Activated naive CD4-positive, alpha-beta T cell treated with anti-CD3 and anti-CD28 coated beads for 36 hours (primary cell): ENCODE results near the gene RSRC1. TPM values are rescaled to one million over a fixed set of nuclear protein-coding genes. Genes with fewer than 3 reads are reported as not detected.
"Not testable (repeated sequence)": the region's sequence is repeated elsewhere in the genome, so short reads cannot be mapped to it uniquely, and the experiment has no call there.

Source experiments
- CTCF ChIA-PET: fragments of 350-600 bp; sonication (Branson Sonifier 250); formaldehyde crosslinking; loops from one replicate; lab custom pipeline; 2021; ENCODE audit warnings: antibody characterized with exemption; lab: Charles Lee
- DNase-seq: peaks from one replicate; pipeline ENCODE4 v3.0.0-alpha.2; 2020
- H3K27ac Mint-ChIP-seq: one replicate; pipeline ENCODE4 v1.8.0; 2021; ENCODE audit warnings: mild to moderate bottlenecking, mixed read lengths
- H3K27me3 Mint-ChIP-seq: one replicate; pipeline ENCODE4 v1.8.0; 2021; ENCODE audit warnings: low read depth, mixed read lengths
- H3K36me3 Mint-ChIP-seq: one replicate; pipeline ENCODE4 v1.8.0; 2021; ENCODE audit warnings: low read depth, mixed read lengths
- H3K4me1 Mint-ChIP-seq: one replicate; pipeline ENCODE4 v1.8.0; 2021; ENCODE audit warnings: low read depth, mixed read lengths
- H3K4me3 Mint-ChIP-seq: one replicate; pipeline ENCODE4 v1.8.0; 2021; ENCODE audit warnings: mild to moderate bottlenecking, moderate library complexity, mixed read lengths
- H3K9me3 Mint-ChIP-seq: one replicate; pipeline ENCODE4 v1.8.0; 2021; ENCODE audit warnings: mixed read lengths
- intact Hi-C: fragments of 100-400 bp; cut with micrococcal nuclease; formaldehyde crosslinking; loops from one replicate; pipeline ENCODE4 v1.15.1; 2023
- total RNA-seq, 2 experiments: library from RNA; stranded (reverse); gene quantifications; one replicate each; pipeline ENCODE4 v1.2.3, GENCODE V29; 2021

Gene RSRC1
- total RNA-seq, 2 experiments from 2014 or later, result 48.4 to 50.1 TPM

- Mint-ChIP-seq H3K4me1 (peaks cover 51% of the 10 kb centered on the region), H3K27ac (no peak overlapping the region), H3K36me3 (peaks cover 15% of the 10 kb centered on the region), H3K27me3 (peaks cover 23% of the 10 kb centered on the region), H3K9me3 (peaks cover 12% of the 10 kb centered on the region), H3K4me3 (no peak overlapping the region)
- no peak for DNase-seq
- CTCF ChIA-PET, result no interaction called here
- intact Hi-C loops, result loop anchor here (2.0 to 5.0 kb wide), 2 partner anchors 420 to 937 kb away; no protein-coding TSS in a partner anchor
These were observed 2.0 kb downstream of the RSRC1 start for GRCh38 chr3:158111861-158112260.

- DNase-seq, H3K27ac Mint-ChIP-seq, H3K27me3 Mint-ChIP-seq, H3K4me3 Mint-ChIP-seq: not testable (repeated sequence)
- intact Hi-C loops, result loop anchor here (5.0 kb wide), 1 partner anchor 419 kb away; no protein-coding TSS in a partner anchor
- peaks cover 49% of the 10 kb centered on the region for H3K4me1 Mint-ChIP-seq
- CTCF ChIA-PET, result interaction anchor here (0.6 kb wide), 1 partner anchor 222 kb away, joined by 3 read pairs; no protein-coding TSS in a partner anchor
- H3K9me3 Mint-ChIP-seq, result peaks cover 12% of the 10 kb centered on the region
- peaks cover 15% of the 10 kb centered on the region for H3K36me3 Mint-ChIP-seq
These were observed 3.7 kb downstream of the RSRC1 start for GRCh38 chr3:158113595-158113994.

GRCh38 chr3:158120330-158120729 lies 10.4 kb downstream of the RSRC1 start:
- Mint-ChIP-seq H3K4me1 (peaks cover 18% of the 10 kb centered on the region), H3K36me3 (peaks cover 31% of the 10 kb centered on the region), H3K4me3 (no peak overlapping the region), H3K27me3 (no peaks in the 10 kb centered on the region), H3K27ac (no peak overlapping the region), H3K9me3 (peaks cover 6% of the 10 kb centered on the region)
- CTCF ChIA-PET, result no interaction called here
- DNase-seq, result no peak
- intact Hi-C loops, result no loop called here

GRCh38 chr3:158121295-158121694 lies 11.4 kb downstream of the RSRC1 start:
- CTCF ChIA-PET, result no interaction called here
- H3K27me3 Mint-ChIP-seq, result no peaks in the 10 kb centered on the region
- H3K9me3 Mint-ChIP-seq, result peaks cover 14% of the 10 kb centered on the region
- peaks cover 41% of the 10 kb centered on the region for H3K36me3 Mint-ChIP-seq
- peaks cover 18% of the 10 kb centered on the region for H3K4me1 Mint-ChIP-seq
- intact Hi-C loops, result no loop called here
- H3K4me3 Mint-ChIP-seq, result no peak overlapping the region
- DNase-seq, result no peak
- no peak overlapping the region for H3K27ac Mint-ChIP-seq

- H3K27ac Mint-ChIP-seq, H3K27me3 Mint-ChIP-seq, DNase-seq, H3K4me3 Mint-ChIP-seq, intact Hi-C loops: not testable (repeated sequence)
- H3K4me1 Mint-ChIP-seq, result peaks cover 18% of the 10 kb centered on the region
- H3K9me3 Mint-ChIP-seq, result peaks cover 25% of the 10 kb centered on the region
- CTCF ChIA-PET, result interaction anchor here (0.6 kb wide), 1 partner anchor 14 kb away, joined by 3 read pairs; no protein-coding TSS in a partner anchor
- peaks cover 55% of the 10 kb centered on the region for H3K36me3 Mint-ChIP-seq
These were observed 12.8 kb downstream of the RSRC1 start for GRCh38 chr3:158122721-158123120.

GRCh38 chr3:158127250-158128219 lies 17.6 kb downstream of the RSRC1 start:
- H3K36me3 Mint-ChIP-seq, result peaks cover 82% of the 10 kb centered on the region
- peaks cover 16% of the 10 kb centered on the region for H3K4me1 Mint-ChIP-seq
- intact Hi-C loops, result no loop called here
- CTCF ChIA-PET, result interaction anchor here (1.3 kb wide), 1 partner anchor 17 kb away, joined by 4 read pairs; the partner anchor contains the start of gene RSRC1
- no peak overlapping the region for H3K4me3 Mint-ChIP-seq
- H3K9me3 Mint-ChIP-seq, result peaks cover 25% of the 10 kb centered on the region
- H3K27ac Mint-ChIP-seq, result no peak overlapping the region
- DNase-seq, result no peak
- no peaks in the 10 kb centered on the region for H3K27me3 Mint-ChIP-seq

- no peak overlapping the region for H3K27ac Mint-ChIP-seq
These were observed 18.9 kb downstream of the RSRC1 start for GRCh38 chr3:158128755-158129154.

GRCh38 chr3:158134363-158134762 lies 24.5 kb downstream of the RSRC1 start:
- Mint-ChIP-seq H3K4me1 (peaks cover 4% of the 10 kb centered on the region), H3K27me3 (no peaks in the 10 kb centered on the region), H3K9me3 (no peaks in the 10 kb centered on the region), H3K36me3 (peaks cover 42% of the 10 kb centered on the region), H3K27ac (no peak overlapping the region), H3K4me3 (no peak overlapping the region)
- CTCF ChIA-PET, result no interaction called here
- no peak for DNase-seq
- intact Hi-C loops, result no loop called here

More at GRCh38 chr3:158128755-158129154, 18.9 kb downstream of the RSRC1 start:
- Mint-ChIP-seq H3K36me3 (peaks cover 74% of the 10 kb centered on the region), H3K4me1 (peaks cover 16% of the 10 kb centered on the region), H3K4me3 (no peak overlapping the region), H3K9me3 (peaks cover 24% of the 10 kb centered on the region), H3K27me3 (no peaks in the 10 kb centered on the region)
- CTCF ChIA-PET, result no interaction called here
- DNase-seq, result no peak
- intact Hi-C loops, result no loop called here

GRCh38 chr3:158140396-158140795 lies 30.5 kb downstream of the RSRC1 start:
- Mint-ChIP-seq H3K4me1 (no peaks in the 10 kb centered on the region), H3K4me3 (no peak overlapping the region), H3K27me3 (no peaks in the 10 kb centered on the region), H3K36me3 (peaks cover 37% of the 10 kb centered on the region), H3K27ac (no peak overlapping the region), H3K9me3 (no peaks in the 10 kb centered on the region)
- DNase-seq, result no peak
- intact Hi-C loops, result no loop called here
- CTCF ChIA-PET, result interaction anchor here (1.3 kb wide), 1 partner anchor 14 kb away, joined by 7 read pairs; no protein-coding TSS in a partner anchor

- Mint-ChIP-seq H3K27me3 (no peaks in the 10 kb centered on the region), H3K4me1 (peaks cover 10% of the 10 kb centered on the region), H3K4me3 (no peak overlapping the region), H3K9me3 (no peaks in the 10 kb centered on the region), H3K27ac (no peak overlapping the region), H3K36me3 (peaks cover 34% of the 10 kb centered on the region)
- CTCF ChIA-PET, result no interaction called here
- DNase-seq, result peak; percentile 5
- intact Hi-C loops, result no loop called here
These were observed 38.3 kb downstream of the RSRC1 start for GRCh38 chr3:158148218-158148617.

GRCh38 chr3:158152186-158152585 lies 42.3 kb downstream of the RSRC1 start:
- peaks cover 34% of the 10 kb centered on the region for H3K36me3 Mint-ChIP-seq
- DNase-seq, result peak; percentile 4
- H3K4me3 Mint-ChIP-seq, result no peak overlapping the region
- H3K9me3 Mint-ChIP-seq, result no peaks in the 10 kb centered on the region
- H3K27me3 Mint-ChIP-seq, result no peaks in the 10 kb centered on the region
- no peak overlapping the region for H3K27ac Mint-ChIP-seq
- H3K4me1 Mint-ChIP-seq, result peaks cover 10% of the 10 kb centered on the region
- CTCF ChIA-PET, result no interaction called here
- intact Hi-C loops, result loop anchor here (2.0 kb wide), 1 partner anchor 17 kb away; no protein-coding TSS in a partner anchor

- peaks cover 7% of the 10 kb centered on the region for H3K4me1 Mint-ChIP-seq
- no peaks in the 10 kb centered on the region for H3K9me3 Mint-ChIP-seq
- H3K27ac Mint-ChIP-seq, result no peak overlapping the region
- CTCF ChIA-PET, result no interaction called here
- no peak overlapping the region for H3K4me3 Mint-ChIP-seq
- DNase-seq, result no peak
- H3K36me3 Mint-ChIP-seq, result peaks cover 34% of the 10 kb centered on the region
- no peaks in the 10 kb centered on the region for H3K27me3 Mint-ChIP-seq
- intact Hi-C loops, result no loop called here
These were observed 49.1 kb downstream of the RSRC1 start for GRCh38 chr3:158158969-158159368.
